Liver (tissue), 9 donors: Measurements from ENCODE around the gene NDST1. TPM values are rescaled to one million over a fixed set of nuclear protein-coding genes. Genes with fewer than 3 reads are reported as not detected.

ENCODE experiments used
- DNase-seq: peaks from one replicate; pipeline ENCODE4 v3.0.0-alpha.2; 2017; ENCODE audit warnings: low spot score
- H3K27ac ChIP-seq, 2 donors: one replicate each; pipeline ENCODE4 v1.7.0; 2013; ENCODE audit warnings: inconsistent platforms in 2 of 2, low read length in 2 of 2, control low read depth in 1 of 2, low read depth in 1 of 2, mild to moderate bottlenecking in 1 of 2
- H3K27me3 ChIP-seq, 4 donors: one replicate each; pipeline versions ENCODE4 v1.6.1 to v1.7.0; 2013; ENCODE audit warnings: low read length in 3 of 4, inconsistent platforms in 1 of 4, mild to moderate bottlenecking in 1 of 4, moderate library complexity in 1 of 4; ENCODE audit not compliant: control insufficient read depth in 4 of 4, insufficient read depth in 4 of 4
- H3K36me3 ChIP-seq, 4 donors: one replicate each; pipeline versions ENCODE4 v1.6.1 to v1.7.0; 2013; ENCODE audit warnings: low read length in 3 of 4, mild to moderate bottlenecking in 3 of 4, low read depth in 1 of 4, moderate library complexity in 1 of 4; ENCODE audit not compliant: control insufficient read depth in 4 of 4, insufficient read depth in 3 of 4
- H3K4me1 ChIP-seq, 4 donors: one replicate each; pipeline versions ENCODE4 v1.6.1 to v1.7.0; 2013; ENCODE audit warnings: low read length in 3 of 4, mild to moderate bottlenecking in 3 of 4, moderate library complexity in 1 of 4; ENCODE audit not compliant: control insufficient read depth in 4 of 4, insufficient read depth in 4 of 4
- H3K4me3 ChIP-seq, 3 donors: one replicate each; pipeline versions ENCODE4 v1.6.1 to v1.7.0; 2013; ENCODE audit warnings: low read length in 3 of 3, control low read depth in 1 of 3, low read depth in 1 of 3, mild to moderate bottlenecking in 1 of 3
- H3K9ac ChIP-seq, 2 donors: one replicate each; pipeline ENCODE4 v1.7.0; 2013; ENCODE audit warnings: low read length in 2 of 2, mild to moderate bottlenecking in 2 of 2, moderate library complexity in 2 of 2, control low read depth in 1 of 2, low read depth in 1 of 2
- H3K9me3 ChIP-seq, 4 donors: one replicate each; pipeline versions ENCODE4 v1.6.1 to v1.7.0; 2013; ENCODE audit warnings: low read length in 3 of 4; ENCODE audit not compliant: control insufficient read depth in 4 of 4
- ATF3 ChIP-seq: IDR thresholded peaks from 2 replicates; pipeline ENCODE4 v1.6.1; 2016; ENCODE audit warnings: antibody characterized with exemption
- CTCF ChIP-seq: fragments of 150-350 bp; IDR thresholded peaks from 2 replicates; pipeline ENCODE4 v1.5.1; 2017; ENCODE audit warnings: improper control_type of control experiment, low read depth, low read length; ENCODE audit not compliant: missing input control
- EGR1 ChIP-seq, 2 donors: IDR thresholded peaks; 2 replicates each; pipeline ENCODE4 v1.6.1; 2016 to 2018; ENCODE audit warnings: antibody characterized with exemption in 2 of 2, low read depth in 2 of 2
- FOXA1 ChIP-seq: IDR thresholded peaks from 2 replicates; pipeline ENCODE4 v1.6.1; 2016; ENCODE audit warnings: antibody characterized with exemption
- FOXA2 ChIP-seq: IDR thresholded peaks from 2 replicates; pipeline ENCODE4 v1.6.1; 2016; ENCODE audit warnings: antibody characterized with exemption
- MAX ChIP-seq: IDR thresholded peaks from 2 replicates; pipeline ENCODE4 v1.6.1; 2016; ENCODE audit warnings: antibody characterized with exemption
- NR2F2 ChIP-seq: IDR thresholded peaks from 2 replicates; pipeline ENCODE4 v1.6.1; 2016; ENCODE audit warnings: antibody characterized with exemption
- RAD21 ChIP-seq, 2 donors: IDR thresholded peaks; 2 replicates each; pipeline ENCODE4 v1.6.1; 2016; ENCODE audit warnings: antibody characterized with exemption in 2 of 2, mild to moderate bottlenecking in 2 of 2
- REST ChIP-seq: IDR thresholded peaks from 2 replicates; pipeline ENCODE4 v1.6.1; 2016; ENCODE audit warnings: antibody characterized with exemption, mild to moderate bottlenecking
- YY1 ChIP-seq: IDR thresholded peaks from 2 replicates; pipeline ENCODE4 v1.6.1; 2016; ENCODE audit warnings: antibody characterized with exemption, mild to moderate bottlenecking
- ZBTB33 ChIP-seq: IDR thresholded peaks from 2 replicates; pipeline ENCODE4 v1.6.1; 2016; ENCODE audit warnings: antibody characterized with exemption
- WGBS: extraction: QIAGEN DNeasy Blood & Tissue Kit; methylation state at CpG from one replicate; pipeline ENCODE4 v1.1.7; 2013; 5-methylcytosine and 5-hydroxymethylcytosine counted together
- polyA plus RNA-seq, 2 donors: library from polyadenylated mRNA; stranded (reverse) in 1 of 2; unstranded in 1 of 2; fragments of 200-250 nt in 1 of 2; fragments of >200 nt in 1 of 2; fragmentation: Nextera tagmentation in 1 of 2; extraction: Ambion mirVana in 1 of 2; gene quantifications; one replicate each; pipeline versions ENCODE4 v1.2.1 to v1.2.3, GENCODE V29; 2013 to 2015
- total RNA-seq, 2 donors: library from RNA; depleted of rRNA; stranded (reverse); fragments of >200 nt; gene quantifications; one replicate each; pipeline ENCODE4 v1.2.3, GENCODE V29; 2014
- donor health status: healthy.
- donor health status: healthy.
- donor health status: healthy.
- donor health status: healthy.
- donor health status: healthy.

Gene NDST1
- total and polyA plus RNA-seq, 4 donors, result 10.3 to 103 (median 39.0) TPM

GRCh38 chr5:150506571-150507473, 1.1 kb upstream of the NDST1 start:
- Histone ChIP-seq H3K4me1 (peaks cover 69 to 100% (median 98%) of the 10 kb centered on the region in 4 donors), H3K27ac (peak overlapping the region; percentile 90), H3K4me3 (no peak overlapping the region), H3K27me3 (no peaks in the 10 kb centered on the region), H3K9me3 (no peaks in the 10 kb centered on the region), H3K9ac (peak overlapping the region; percentile 28 to 34), H3K36me3 (no peaks in the 10 kb centered on the region)
- no peak for DNase-seq
- no peak for TF ChIP-seq ZBTB33
- WGBS, result 59% methylated on average over 11 of the region's 11 CpGs

- no peak for TF ChIP-seq MAX
- TF ChIP-seq ZBTB33, result no peak
- no peak for TF ChIP-seq CTCF
- TF ChIP-seq NR2F2, result no peak
- no peak for TF ChIP-seq EGR1 (IDR thresholded peaks at IDR 0.05; ENCODE audit: low read depth in 2 of 2)
- TF ChIP-seq YY1, result no peak
- TF ChIP-seq REST, result no peak
- no peak for TF ChIP-seq FOXA2
- no peak for TF ChIP-seq ATF3
- TF ChIP-seq FOXA1, result no peak
- no peak for TF ChIP-seq RAD21 (IDR thresholded peaks at IDR 0.05)
- Histone ChIP-seq H3K4me3 (no peak overlapping the region), H3K27ac (peak overlapping the region; percentile 90), H3K9me3 (no peaks in the 10 kb centered on the region), H3K36me3 (no peaks in the 10 kb centered on the region), H3K4me1 (peaks cover 66 to 97% (median 93%) of the 10 kb centered on the region in 4 donors), H3K9ac (no peak overlapping the region), H3K27me3 (no peaks in the 10 kb centered on the region)
- 30% methylated on average over 2 of the region's 2 CpGs for WGBS
- no peak for DNase-seq
Observed at GRCh38 chr5:150508277-150508640, 328 bp downstream of the NDST1 start.
